ENCODE measurements around the gene D2HGDH.

- no peak for TF ChIP-seq CTCF (IDR thresholded peaks at IDR 0.05)
- TF ChIP-seq POLR2A (IDR thresholded peaks at IDR 0.05): no peak
Observed at GRCh38 chr2:241817126-241817820, 82.8 kb downstream of the D2HGDH start.

All from testis (tissue), 2 donors.